Nephron progenitor cell (in vitro differentiated cells): ENCODE data around the gene RDH11.

Experiments used
- DNase-seq: peaks from one replicate; pipeline ENCODE4 v3.0.0; 2021
- H3K27ac Mint-ChIP-seq: 2 replicates; pipeline ENCODE4 v1.8.0; 2021; ENCODE audit warnings: mild to moderate bottlenecking, moderate library complexity, mixed read lengths
- H3K27me3 Mint-ChIP-seq: 2 replicates; pipeline ENCODE4 v1.8.0; 2021; ENCODE audit warnings: mild to moderate bottlenecking, low read depth, mixed read lengths; ENCODE audit not compliant: poor library complexity
- H3K36me3 Mint-ChIP-seq: 2 replicates; pipeline ENCODE4 v1.8.0; 2021; ENCODE audit warnings: low read depth, mixed read lengths
- H3K4me1 Mint-ChIP-seq: 2 replicates; pipeline ENCODE4 v1.8.0; 2021; ENCODE audit warnings: mixed read lengths
- H3K4me3 Mint-ChIP-seq: 2 replicates; pipeline ENCODE4 v1.8.0; 2021; ENCODE audit warnings: mild to moderate bottlenecking, moderate library complexity, mixed read lengths
- H3K9me3 Mint-ChIP-seq: 2 replicates; pipeline ENCODE4 v1.8.0; 2021; ENCODE audit warnings: mild to moderate bottlenecking, moderate library complexity, mixed read lengths
- TF ChIP-seq, protein P1 (sequence below): fragments of 200-600 bp; sonication (generic); IDR thresholded peaks from 2 replicates; pipeline ENCODE4 v1.5.0; 2021; ENCODE audit warnings: antibody characterized with exemption

The RDH11 gene

GRCh38 chr14:67668559-67668958 is 27.0 kb downstream of the RDH11 start:
- no peak for DNase-seq

GRCh38 chr14:67666750-67667449 is 28.7 kb downstream of the RDH11 start:
- Mint-ChIP-seq H3K36me3 (peaks cover 27% of the 10 kb centered on the region), H3K4me3 (no peak overlapping the region), H3K4me1 (peaks cover 8% of the 10 kb centered on the region), H3K9me3 (no peaks in the 10 kb centered on the region), H3K27me3 (no peaks in the 10 kb centered on the region), H3K27ac (no peak overlapping the region)
- TF ChIP-seq, protein P1, sequence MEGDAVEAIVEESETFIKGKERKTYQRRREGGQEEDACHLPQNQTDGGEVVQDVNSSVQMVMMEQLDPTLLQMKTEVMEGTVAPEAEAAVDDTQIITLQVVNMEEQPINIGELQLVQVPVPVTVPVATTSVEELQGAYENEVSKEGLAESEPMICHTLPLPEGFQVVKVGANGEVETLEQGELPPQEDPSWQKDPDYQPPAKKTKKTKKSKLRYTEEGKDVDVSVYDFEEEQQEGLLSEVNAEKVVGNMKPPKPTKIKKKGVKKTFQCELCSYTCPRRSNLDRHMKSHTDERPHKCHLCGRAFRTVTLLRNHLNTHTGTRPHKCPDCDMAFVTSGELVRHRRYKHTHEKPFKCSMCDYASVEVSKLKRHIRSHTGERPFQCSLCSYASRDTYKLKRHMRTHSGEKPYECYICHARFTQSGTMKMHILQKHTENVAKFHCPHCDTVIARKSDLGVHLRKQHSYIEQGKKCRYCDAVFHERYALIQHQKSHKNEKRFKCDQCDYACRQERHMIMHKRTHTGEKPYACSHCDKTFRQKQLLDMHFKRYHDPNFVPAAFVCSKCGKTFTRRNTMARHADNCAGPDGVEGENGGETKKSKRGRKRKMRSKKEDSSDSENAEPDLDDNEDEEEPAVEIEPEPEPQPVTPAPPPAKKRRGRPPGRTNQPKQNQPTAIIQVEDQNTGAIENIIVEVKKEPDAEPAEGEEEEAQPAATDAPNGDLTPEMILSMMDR: peak; percentile 57
- peak; percentile 9 for DNase-seq

More at GRCh38 chr14:67668559-67668958, 27.0 kb downstream of the RDH11 start:
- H3K9me3 Mint-ChIP-seq: no peaks in the 10 kb centered on the region
- H3K27ac Mint-ChIP-seq: no peak overlapping the region
- H3K36me3 Mint-ChIP-seq: peaks cover 19% of the 10 kb centered on the region
- TF ChIP-seq, protein P1: no peak
- H3K27me3 Mint-ChIP-seq: no peaks in the 10 kb centered on the region
- peaks cover 19% of the 10 kb centered on the region for H3K4me1 Mint-ChIP-seq
- no peak overlapping the region for H3K4me3 Mint-ChIP-seq

GRCh38 chr14:67665868-67666267 is 29.7 kb downstream of the RDH11 start:
- no peak overlapping the region for H3K4me3 Mint-ChIP-seq
- H3K4me1 Mint-ChIP-seq: peaks cover 2% of the 10 kb centered on the region
- no peak for DNase-seq
- no peaks in the 10 kb centered on the region for H3K9me3 Mint-ChIP-seq
- H3K36me3 Mint-ChIP-seq: peaks cover 27% of the 10 kb centered on the region
- H3K27ac Mint-ChIP-seq: no peak overlapping the region
- TF ChIP-seq, protein P1: no peak
- H3K27me3 Mint-ChIP-seq: no peaks in the 10 kb centered on the region

DNA sequence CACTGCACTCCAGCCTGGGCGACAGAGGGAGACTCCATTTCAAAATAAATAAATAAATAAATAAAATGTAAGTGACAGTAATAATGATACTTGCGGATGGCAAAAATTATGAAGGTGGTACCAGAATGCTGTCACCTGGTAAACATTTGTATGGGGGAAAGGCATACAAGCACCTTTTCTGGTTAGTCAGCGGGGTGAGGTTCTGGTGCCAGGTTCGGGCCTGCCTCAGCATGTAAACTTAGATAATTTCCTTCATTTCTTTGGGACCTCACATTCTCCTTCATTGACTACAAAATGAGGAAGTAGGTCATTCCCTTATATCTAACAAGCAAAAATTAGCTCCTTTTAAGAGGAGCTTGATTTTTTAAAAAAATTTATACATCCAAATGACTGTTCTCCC is 31.9 kb downstream of the RDH11 start:
- Mint-ChIP-seq H3K4me1 (no peaks in the 10 kb centered on the region), H3K4me3 (no peak overlapping the region), H3K27ac (no peak overlapping the region), H3K27me3 (no peaks in the 10 kb centered on the region), H3K9me3 (no peaks in the 10 kb centered on the region), H3K36me3 (peaks cover 33% of the 10 kb centered on the region)
- TF ChIP-seq, protein P1: no peak
- DNase-seq: no peak

DNA sequence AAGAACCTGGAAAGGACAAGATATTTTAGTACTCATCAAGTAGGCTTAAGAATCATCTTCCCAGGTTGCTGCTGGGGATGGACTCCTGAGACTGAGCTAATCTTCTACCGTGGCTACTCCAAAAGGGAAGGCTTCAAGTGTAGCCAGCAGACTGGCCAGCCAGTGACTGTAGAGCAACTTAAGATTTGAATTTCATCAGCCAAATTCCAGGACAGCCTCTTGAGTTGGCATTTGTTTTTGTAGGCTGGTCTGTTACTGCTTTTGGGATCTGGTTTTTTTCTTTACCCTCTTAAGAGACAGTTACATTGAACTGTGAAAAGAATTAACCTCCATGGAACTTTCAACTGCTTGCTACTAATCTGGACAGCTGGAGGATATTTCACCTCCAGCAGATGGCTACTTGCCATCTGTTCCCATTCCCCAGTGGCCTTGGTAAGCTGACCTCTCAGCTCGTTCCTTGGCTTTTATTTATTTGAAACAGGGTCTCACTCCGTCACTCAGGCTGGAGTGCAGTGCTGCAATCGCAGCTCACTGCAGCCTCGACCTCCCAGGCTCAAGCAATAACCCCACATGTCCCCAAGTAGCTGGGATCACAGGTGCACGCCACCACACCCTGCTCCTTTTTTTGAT is 41.8 kb downstream of the RDH11 start:
- Mint-ChIP-seq H3K27me3 (no peaks in the 10 kb centered on the region), H3K36me3 (peaks cover 66% of the 10 kb centered on the region), H3K4me3 (no peak overlapping the region), H3K27ac (peak overlapping the region; percentile 75), H3K4me1 (no peaks in the 10 kb centered on the region), H3K9me3 (no peaks in the 10 kb centered on the region)
- no peak for DNase-seq
- TF ChIP-seq, protein P1: no peak

DNA sequence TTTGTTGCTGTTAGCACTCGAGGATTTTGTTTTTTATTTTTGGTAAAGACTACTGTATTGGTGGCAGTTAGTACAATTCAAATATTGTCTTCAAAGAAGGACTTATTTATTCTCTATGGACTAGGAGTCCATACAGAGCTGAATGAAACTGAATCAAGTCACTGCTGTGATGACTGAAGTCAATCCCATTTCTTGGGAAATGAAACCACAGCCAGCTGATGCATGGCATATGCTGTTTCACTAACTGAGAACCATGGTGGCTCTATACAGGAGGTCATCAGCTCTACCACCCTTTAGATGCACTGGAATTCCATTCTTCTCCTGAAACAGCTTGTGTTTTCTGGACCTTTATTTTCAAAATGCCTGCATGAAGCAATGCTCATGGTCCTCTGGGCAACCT is 43.4 kb downstream of the RDH11 start:
- no peak for DNase-seq
- H3K4me3 Mint-ChIP-seq: no peak overlapping the region
- H3K27me3 Mint-ChIP-seq: no peaks in the 10 kb centered on the region
- TF ChIP-seq, protein P1: no peak
- H3K27ac Mint-ChIP-seq: no peak overlapping the region
- H3K9me3 Mint-ChIP-seq: no peaks in the 10 kb centered on the region
- H3K36me3 Mint-ChIP-seq: peaks cover 55% of the 10 kb centered on the region
- no peaks in the 10 kb centered on the region for H3K4me1 Mint-ChIP-seq
